Stimulated activated CD8-positive, alpha-beta memory T cell treated with anti-CD3 and anti-CD28 coated beads, Interleukin-2, amount 100 ng/mL, for 48 hours (primary cell): Measurements from ENCODE around the gene IGFBP1.

Source experiments
- DNase-seq, 2 donors: peaks; one replicate each; pipeline ENCODE4 v3.0.0-alpha.2; 2020; ENCODE audit warnings: low read depth in 2 of 2

IGFBP1 gene

GRCh38 chr7:45902820-45903219 lies 14.5 kb downstream of the IGFBP1 start:
- no peak for DNase-seq

GRCh38 chr7:45909561-45909960 lies 21.3 kb downstream of the IGFBP1 start:
- DNase-seq = no peak

GRCh38 chr7:45910855-45911254 lies 22.6 kb downstream of the IGFBP1 start:
- no peak for DNase-seq

- DNase-seq = no peak
Observed at GRCh38 chr7:45911311-45911710, 23.0 kb downstream of the IGFBP1 start.

GRCh38 chr7:45912972-45913371 lies 24.7 kb downstream of the IGFBP1 start:
- no peak for DNase-seq

GRCh38 chr7:45914911-45915310 lies 26.6 kb downstream of the IGFBP1 start:
- no peak for DNase-seq

GRCh38 chr7:45915606-45916005 lies 27.3 kb downstream of the IGFBP1 start:
- DNase-seq = no peak

- DNase-seq = no peak
Observed at GRCh38 chr7:45917064-45917463, 28.8 kb downstream of the IGFBP1 start.

GRCh38 chr7:45917658-45918057 lies 29.4 kb downstream of the IGFBP1 start:
- DNase-seq = peak; percentile 72 to 73

- DNase-seq = no peak
Observed at GRCh38 chr7:45918556-45918955, 30.3 kb downstream of the IGFBP1 start.

- no peak for DNase-seq
Observed at GRCh38 chr7:45919231-45919784, 31.0 kb downstream of the IGFBP1 start.

GRCh38 chr7:45919993-45920459 lies 31.7 kb downstream of the IGFBP1 start:
- DNase-seq = no peak

- peak in 1 of 2 donors; percentile 8 for DNase-seq
Observed at GRCh38 chr7:45920502-45921380, 32.5 kb downstream of the IGFBP1 start, which contains the start of gene IGFBP3. IGFBP3 (minus strand) TSS chr7:45921272; CDS start chr7:45921140, 132 bp downstream.

- DNase-seq = no peak
Observed at GRCh38 chr7:45921381-45921698, 33.1 kb downstream of the IGFBP1 start.

GRCh38 chr7:45921699-45922519 lies 33.6 kb downstream of the IGFBP1 start:
- DNase-seq = peak in 1 of 2 donors; percentile 11

- DNase-seq = no peak
Observed at GRCh38 chr7:45922810-45923209, 34.5 kb downstream of the IGFBP1 start.

- DNase-seq = peak; percentile 46 to 63
Observed at GRCh38 chr7:45923290-45923689, 35.0 kb downstream of the IGFBP1 start.

- no peak for DNase-seq
Observed at GRCh38 chr7:45923818-45924217, 35.5 kb downstream of the IGFBP1 start.

GRCh38 chr7:45924283-45924682 lies 36.0 kb downstream of the IGFBP1 start:
- DNase-seq = no peak

- DNase-seq = no peak
Observed at GRCh38 chr7:45927721-45928120, 39.4 kb downstream of the IGFBP1 start.

- DNase-seq = no peak
Observed at GRCh38 chr7:45930967-45931366, 42.7 kb downstream of the IGFBP1 start.

GRCh38 chr7:45937301-45937700 lies 49.0 kb downstream of the IGFBP1 start:
- DNase-seq = no peak
